ENCODE results near the gene DIRAS1. TPM values are rescaled to one million over a fixed set of nuclear protein-coding genes. Genes with fewer than 3 reads are reported as not detected.

DIRAS1 gene
- polyA plus RNA-seq, 1 donor: 2.6 TPM

- H3K4me1 ChIP-seq (ENCODE audit: control insufficient read depth, insufficient read depth, low read length): no peaks in the 10 kb centered on the region
- no peak overlapping the region for H3K4me3 ChIP-seq (ENCODE audit: low read length)
- peaks cover 75% of the 10 kb centered on the region for H3K36me3 ChIP-seq (ENCODE audit: control insufficient read depth, insufficient read depth, low read length)
- peaks cover 5% of the 10 kb centered on the region for H3K9me3 ChIP-seq (ENCODE audit: control insufficient read depth, low read depth, low read length)
- no CpG with 5 or more reads among the region's 23 CpGs for WGBS (ENCODE audit: insufficient coverage, low lambda C conversion rate)
- DNase-seq: no peak
- H3K27me3 ChIP-seq (ENCODE audit: control insufficient read depth, insufficient read depth, low read length): no peaks in the 10 kb centered on the region
- no peak overlapping the region for H3K27ac ChIP-seq (ENCODE audit: low read length)
Observed at GRCh38 chr19:2762783-2763496, 41.8 kb upstream of the DIRAS1 start.

GRCh38 chr19:2761876-2762782 is 41.0 kb upstream of the DIRAS1 start:
- no peak for DNase-seq
- H3K9me3 ChIP-seq (ENCODE audit: control insufficient read depth, low read depth, low read length): peaks cover 5% of the 10 kb centered on the region
- peaks cover 75% of the 10 kb centered on the region for H3K36me3 ChIP-seq (ENCODE audit: control insufficient read depth, insufficient read depth, low read length)
- no CpG with 5 or more reads among the region's 43 CpGs for WGBS (ENCODE audit: insufficient coverage, low lambda C conversion rate)
- H3K4me1 ChIP-seq (ENCODE audit: control insufficient read depth, insufficient read depth, low read length): no peaks in the 10 kb centered on the region
- H3K27ac ChIP-seq (ENCODE audit: low read length): no peak overlapping the region
- no peaks in the 10 kb centered on the region for H3K27me3 ChIP-seq (ENCODE audit: control insufficient read depth, insufficient read depth, low read length)
- H3K4me3 ChIP-seq (ENCODE audit: low read length): no peak overlapping the region

GRCh38 chr19:2761309-2761677 is 40.1 kb upstream of the DIRAS1 start:
- no peak for DNase-seq
- H3K4me3 ChIP-seq (ENCODE audit: low read length): no peak overlapping the region
- H3K4me1 ChIP-seq (ENCODE audit: control insufficient read depth, insufficient read depth, low read length): no peaks in the 10 kb centered on the region
- H3K9me3 ChIP-seq (ENCODE audit: control insufficient read depth, low read depth, low read length): peaks cover 5% of the 10 kb centered on the region
- peaks cover 73% of the 10 kb centered on the region for H3K36me3 ChIP-seq (ENCODE audit: control insufficient read depth, insufficient read depth, low read length)
- H3K27ac ChIP-seq (ENCODE audit: low read length): no peak overlapping the region
- H3K27me3 ChIP-seq (ENCODE audit: control insufficient read depth, insufficient read depth, low read length): no peaks in the 10 kb centered on the region
- WGBS (ENCODE audit: insufficient coverage, low lambda C conversion rate): no CpG with 5 or more reads among the region's 16 CpGs

- no peak for DNase-seq
- Histone ChIP-seq H3K36me3 (ENCODE audit: control insufficient read depth, insufficient read depth, low read length) (peaks cover 71% of the 10 kb centered on the region), H3K27ac (ENCODE audit: low read length) (no peak overlapping the region), H3K9me3 (ENCODE audit: control insufficient read depth, low read depth, low read length) (peaks cover 5% of the 10 kb centered on the region), H3K4me1 (ENCODE audit: control insufficient read depth, insufficient read depth, low read length) (no peaks in the 10 kb centered on the region), H3K4me3 (ENCODE audit: low read length) (no peak overlapping the region), H3K27me3 (ENCODE audit: control insufficient read depth, insufficient read depth, low read length) (no peaks in the 10 kb centered on the region)
- WGBS (ENCODE audit: insufficient coverage, low lambda C conversion rate): 100% methylated on average over 1 of the region's 7 CpGs
Observed at GRCh38 chr19:2759965-2760364, 38.8 kb upstream of the DIRAS1 start.

GRCh38 chr19:2759362-2759761 is 38.2 kb upstream of the DIRAS1 start:
- H3K27me3 ChIP-seq (ENCODE audit: control insufficient read depth, insufficient read depth, low read length): no peaks in the 10 kb centered on the region
- H3K9me3 ChIP-seq (ENCODE audit: control insufficient read depth, low read depth, low read length): peaks cover 5% of the 10 kb centered on the region
- H3K27ac ChIP-seq (ENCODE audit: low read length): no peak overlapping the region
- H3K4me1 ChIP-seq (ENCODE audit: control insufficient read depth, insufficient read depth, low read length): no peaks in the 10 kb centered on the region
- H3K4me3 ChIP-seq (ENCODE audit: low read length): no peak overlapping the region
- peaks cover 74% of the 10 kb centered on the region for H3K36me3 ChIP-seq (ENCODE audit: control insufficient read depth, insufficient read depth, low read length)
- no peak for DNase-seq
- no CpG with 5 or more reads among the region's 17 CpGs for WGBS (ENCODE audit: insufficient coverage, low lambda C conversion rate)

GRCh38 chr19:2758601-2759313 is 37.6 kb upstream of the DIRAS1 start:
- peaks cover 5% of the 10 kb centered on the region for H3K9me3 ChIP-seq (ENCODE audit: control insufficient read depth, low read depth, low read length)
- no peak overlapping the region for H3K27ac ChIP-seq (ENCODE audit: low read length)
- no peaks in the 10 kb centered on the region for H3K4me1 ChIP-seq (ENCODE audit: control insufficient read depth, insufficient read depth, low read length)
- 100% methylated on average over 2 of the region's 17 CpGs for WGBS (ENCODE audit: insufficient coverage, low lambda C conversion rate)
- no peak for DNase-seq
- H3K36me3 ChIP-seq (ENCODE audit: control insufficient read depth, insufficient read depth, low read length): peaks cover 74% of the 10 kb centered on the region
- H3K4me3 ChIP-seq (ENCODE audit: low read length): no peak overlapping the region
- H3K27me3 ChIP-seq (ENCODE audit: control insufficient read depth, insufficient read depth, low read length): no peaks in the 10 kb centered on the region

- no peaks in the 10 kb centered on the region for H3K4me1 ChIP-seq (ENCODE audit: control insufficient read depth, insufficient read depth, low read length)
- peaks cover 3% of the 10 kb centered on the region for H3K9me3 ChIP-seq (ENCODE audit: control insufficient read depth, low read depth, low read length)
- no peak overlapping the region for H3K4me3 ChIP-seq (ENCODE audit: low read length)
- no peak overlapping the region for H3K27ac ChIP-seq (ENCODE audit: low read length)
- WGBS (ENCODE audit: insufficient coverage, low lambda C conversion rate): no CpG with 5 or more reads among the region's 48 CpGs
- H3K27me3 ChIP-seq (ENCODE audit: control insufficient read depth, insufficient read depth, low read length): no peaks in the 10 kb centered on the region
- no peak for DNase-seq
- peaks cover 63% of the 10 kb centered on the region for H3K36me3 ChIP-seq (ENCODE audit: control insufficient read depth, insufficient read depth, low read length)
Observed at GRCh38 chr19:2756921-2757881, 36.0 kb upstream of the DIRAS1 start.

GRCh38 chr19:2756477-2756876 is 35.3 kb upstream of the DIRAS1 start:
- H3K4me3 ChIP-seq (ENCODE audit: low read length): no peak overlapping the region
- whole genome bisulfite sequencing (ENCODE audit: insufficient coverage, low lambda C conversion rate): no CpG with 5 or more reads among the region's 8 CpGs
- H3K36me3 ChIP-seq (ENCODE audit: control insufficient read depth, insufficient read depth, low read length): peaks cover 58% of the 10 kb centered on the region
- no peaks in the 10 kb centered on the region for H3K4me1 ChIP-seq (ENCODE audit: control insufficient read depth, insufficient read depth, low read length)
- DNase-seq: no peak
- H3K9me3 ChIP-seq (ENCODE audit: control insufficient read depth, low read depth, low read length): no peaks in the 10 kb centered on the region
- no peaks in the 10 kb centered on the region for H3K27me3 ChIP-seq (ENCODE audit: control insufficient read depth, insufficient read depth, low read length)
- no peak overlapping the region for H3K27ac ChIP-seq (ENCODE audit: low read length)

- peaks cover 53% of the 10 kb centered on the region for H3K36me3 ChIP-seq (ENCODE audit: control insufficient read depth, insufficient read depth, low read length)
- no peak overlapping the region for H3K4me3 ChIP-seq (ENCODE audit: low read length)
- WGBS (ENCODE audit: insufficient coverage, low lambda C conversion rate): 100% methylated on average over 5 of the region's 16 CpGs
- H3K27ac ChIP-seq (ENCODE audit: low read length): no peak overlapping the region
- no peak for DNase-seq
- no peaks in the 10 kb centered on the region for H3K9me3 ChIP-seq (ENCODE audit: control insufficient read depth, low read depth, low read length)
- no peaks in the 10 kb centered on the region for H3K4me1 ChIP-seq (ENCODE audit: control insufficient read depth, insufficient read depth, low read length)
- no peaks in the 10 kb centered on the region for H3K27me3 ChIP-seq (ENCODE audit: control insufficient read depth, insufficient read depth, low read length)
Observed at GRCh38 chr19:2755811-2756210, 34.6 kb upstream of the DIRAS1 start.

- WGBS (ENCODE audit: insufficient coverage, low lambda C conversion rate): no CpG with 5 or more reads among the region's 16 CpGs
- Histone ChIP-seq H3K27me3 (ENCODE audit: control insufficient read depth, insufficient read depth, low read length) (no peaks in the 10 kb centered on the region), H3K36me3 (ENCODE audit: control insufficient read depth, insufficient read depth, low read length) (peaks cover 49% of the 10 kb centered on the region), H3K4me3 (ENCODE audit: low read length) (no peak overlapping the region), H3K4me1 (ENCODE audit: control insufficient read depth, insufficient read depth, low read length) (no peaks in the 10 kb centered on the region), H3K27ac (ENCODE audit: low read length) (no peak overlapping the region), H3K9me3 (ENCODE audit: control insufficient read depth, low read depth, low read length) (no peaks in the 10 kb centered on the region)
- no peak for DNase-seq
Observed at GRCh38 chr19:2755448-2755705, 34.2 kb upstream of the DIRAS1 start.
